Right kidney (tissue), 1 donor: ENCODE data around the gene APOO.

Experiments
- DNase-seq: peaks from one replicate; pipeline ENCODE4 v3.0.0-alpha.2; 2016

The APOO gene

GRCh38 chrX:23819385-23820234 lies 88.1 kb downstream of the APOO start:
- DNase-seq: no peak

DNA sequence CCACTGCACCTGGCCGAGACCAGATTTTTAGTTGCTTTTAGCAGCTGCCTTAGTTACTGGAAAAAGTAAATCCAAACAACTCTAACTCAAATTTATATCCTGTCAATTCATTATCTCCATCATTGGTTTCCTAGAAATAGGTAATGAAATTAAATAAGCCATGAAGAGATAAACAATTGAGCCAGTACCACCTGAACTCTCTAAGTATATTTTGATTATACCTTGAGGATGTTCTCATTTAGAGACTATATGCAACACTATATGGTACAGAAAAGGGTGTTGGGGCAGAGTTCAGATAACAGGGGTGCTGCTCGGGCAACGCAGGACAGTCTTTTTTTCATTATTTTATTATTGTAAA lies 89.8 kb downstream of the APOO start:
- no peak for DNase-seq

DNA sequence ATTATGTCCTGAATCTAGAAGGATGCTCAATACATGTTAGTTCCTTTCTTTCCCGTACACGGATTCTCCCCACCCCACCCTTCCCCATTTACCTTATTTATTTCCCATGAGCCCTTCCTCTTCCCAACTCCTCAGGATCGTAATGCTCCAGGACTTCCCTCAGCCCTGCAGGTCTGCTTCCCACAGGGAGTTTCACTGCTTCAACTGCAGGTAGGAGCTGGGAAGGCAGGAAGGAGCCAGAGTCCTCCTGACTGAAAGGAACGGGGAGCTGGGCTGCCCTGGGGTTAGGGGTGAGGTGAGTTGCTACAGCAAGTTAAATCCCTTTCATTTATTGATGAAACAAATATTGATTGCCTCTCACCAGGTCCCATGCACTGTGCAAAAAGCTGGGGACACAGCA lies 91.6 kb downstream of the APOO start:
- no peak for DNase-seq

- no peak for DNase-seq
These were observed 92.4 kb downstream of the APOO start for GRCh38 chrX:23815376-23815775.

DNA sequence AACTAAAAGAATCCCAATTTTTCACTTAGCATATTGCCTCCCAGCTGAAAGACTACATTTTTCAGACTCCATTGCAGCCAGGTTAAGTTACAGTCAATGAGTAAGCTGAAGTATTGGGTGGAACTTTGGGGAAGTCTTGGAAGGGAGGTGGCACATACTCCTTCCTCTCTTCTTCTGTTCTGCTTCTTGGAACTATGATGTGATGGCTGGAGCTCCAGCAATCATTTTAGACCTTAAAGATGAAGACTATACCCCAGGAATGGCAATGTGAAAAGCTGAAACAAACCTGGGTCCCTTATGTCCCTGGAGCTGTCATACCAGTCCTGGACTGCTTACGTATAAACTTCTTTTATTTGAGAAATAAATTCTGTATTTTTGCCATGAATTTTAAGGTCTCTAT lies 93.9 kb downstream of the APOO start:
- DNase-seq: no peak

DNA sequence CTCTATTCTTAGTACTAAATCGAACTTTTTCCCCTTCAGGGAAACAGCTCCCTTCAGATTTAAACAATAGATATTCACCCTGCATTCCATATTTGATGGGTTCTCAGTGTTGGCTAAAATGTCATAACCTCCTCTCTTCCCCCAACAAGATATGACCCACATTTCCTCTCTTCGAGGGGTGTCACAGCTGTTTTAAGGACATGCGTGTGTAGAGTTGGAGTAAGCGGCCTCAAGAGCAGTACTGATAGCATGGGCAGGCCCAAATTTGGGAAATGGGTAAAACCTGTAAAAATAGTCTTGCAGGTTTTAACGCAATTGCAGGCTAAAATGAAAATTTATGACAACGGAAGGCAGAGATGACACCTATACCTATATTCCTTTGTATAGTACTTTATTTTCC lies 96.1 kb downstream of the APOO start:
- DNase-seq: no peak

- DNase-seq: no peak
These were observed 96.6 kb downstream of the APOO start for GRCh38 chrX:23811108-23811651.

GRCh38 chrX:23810279-23810678 lies 97.5 kb downstream of the APOO start:
- DNase-seq: no peak

DNA sequence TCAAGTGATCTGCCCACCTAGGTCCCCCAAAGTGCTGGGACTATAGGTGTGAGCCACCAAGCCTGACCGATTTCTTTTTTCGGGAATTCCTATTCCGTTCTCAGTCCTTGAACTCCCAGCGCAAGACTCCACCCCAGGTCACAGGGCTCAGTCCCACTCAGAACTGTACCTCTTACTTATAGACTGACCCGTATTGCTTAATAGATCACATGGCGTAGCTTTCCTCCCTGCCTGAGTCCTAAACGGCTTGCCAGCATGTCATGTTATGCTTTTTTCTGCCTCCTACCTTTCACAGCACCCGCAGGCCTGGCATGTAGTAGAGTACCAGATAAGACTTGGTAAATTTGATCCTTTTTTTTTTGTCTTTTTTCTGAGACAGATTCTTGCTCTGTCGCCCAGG lies 102.3 kb downstream of the APOO start:
- DNase-seq: no peak

DNA sequence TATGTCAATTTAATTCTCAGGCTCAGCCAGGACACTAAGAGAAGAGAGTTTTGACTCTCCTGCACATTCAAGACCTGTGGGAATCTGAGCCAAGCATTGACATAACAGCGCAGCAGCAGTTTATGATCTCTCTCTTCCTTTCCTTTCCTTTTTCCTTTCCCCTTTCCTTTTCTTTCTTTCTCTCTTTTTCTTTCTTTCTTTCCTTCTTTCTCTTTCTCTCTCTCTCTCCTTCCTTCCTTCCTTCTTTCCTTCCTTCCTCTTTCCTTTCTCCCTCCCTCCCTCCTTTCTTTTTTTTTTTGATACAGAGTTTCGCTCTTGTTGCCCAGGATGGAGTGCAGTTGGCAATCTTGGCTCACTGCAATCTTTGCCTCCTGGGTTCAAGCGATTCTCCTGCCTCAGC lies 103.2 kb downstream of the APOO start:
- DNase-seq: no peak

DNA sequence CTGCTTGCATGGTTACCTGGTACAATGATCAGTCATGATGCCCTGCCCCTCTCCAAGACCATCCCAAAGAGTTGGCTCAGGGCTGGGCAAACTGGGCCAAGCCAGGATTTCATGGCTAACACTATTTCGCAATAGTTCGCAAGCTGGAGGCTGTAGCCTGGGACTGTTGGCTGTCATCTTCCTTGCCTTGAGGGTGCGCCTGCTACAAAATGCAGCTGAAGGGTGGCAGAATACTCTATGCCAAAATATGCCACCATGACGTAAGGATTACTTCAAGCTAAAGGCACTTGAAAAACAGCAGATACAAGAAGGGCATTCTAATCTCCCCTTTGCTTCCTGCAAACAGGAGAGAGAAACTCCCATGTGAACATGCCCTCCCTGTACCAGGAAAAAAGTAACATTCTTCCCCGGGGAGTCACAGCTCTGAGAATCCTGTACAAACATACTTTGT lies 103.8 kb downstream of the APOO start:
- no peak for DNase-seq

GRCh38 chrX:23802431-23802830 lies 105.3 kb downstream of the APOO start:
- DNase-seq: no peak

DNA sequence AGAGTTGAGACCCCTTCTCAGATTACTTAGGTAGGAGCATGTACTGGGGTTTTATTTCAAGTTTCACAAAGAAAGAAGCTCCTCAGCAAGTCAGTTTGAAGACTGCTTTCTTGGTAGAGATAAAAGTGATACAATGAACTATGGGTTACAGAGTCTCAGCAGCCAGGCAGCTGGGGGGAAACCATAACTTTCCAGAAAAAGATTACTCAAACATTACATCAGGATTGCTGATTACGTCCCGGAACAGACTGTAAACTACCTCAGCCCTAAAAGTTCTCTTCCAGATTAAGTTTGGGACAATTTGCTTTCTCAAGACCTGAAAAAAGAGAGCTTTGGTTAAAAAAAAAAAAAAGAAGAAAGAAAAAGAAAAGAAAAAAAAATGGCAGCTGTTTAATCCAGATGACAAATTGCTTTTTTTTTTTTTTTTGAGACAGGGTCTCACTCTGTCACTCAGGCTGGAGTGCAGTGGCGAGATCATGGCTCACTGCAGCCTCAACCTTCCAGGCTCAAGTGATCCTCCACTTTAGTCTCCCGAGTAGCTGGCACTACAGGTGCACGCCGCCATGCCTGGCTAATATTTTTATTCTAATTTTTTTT lies 108.2 kb downstream of the APOO start:
- no peak for DNase-seq

DNA sequence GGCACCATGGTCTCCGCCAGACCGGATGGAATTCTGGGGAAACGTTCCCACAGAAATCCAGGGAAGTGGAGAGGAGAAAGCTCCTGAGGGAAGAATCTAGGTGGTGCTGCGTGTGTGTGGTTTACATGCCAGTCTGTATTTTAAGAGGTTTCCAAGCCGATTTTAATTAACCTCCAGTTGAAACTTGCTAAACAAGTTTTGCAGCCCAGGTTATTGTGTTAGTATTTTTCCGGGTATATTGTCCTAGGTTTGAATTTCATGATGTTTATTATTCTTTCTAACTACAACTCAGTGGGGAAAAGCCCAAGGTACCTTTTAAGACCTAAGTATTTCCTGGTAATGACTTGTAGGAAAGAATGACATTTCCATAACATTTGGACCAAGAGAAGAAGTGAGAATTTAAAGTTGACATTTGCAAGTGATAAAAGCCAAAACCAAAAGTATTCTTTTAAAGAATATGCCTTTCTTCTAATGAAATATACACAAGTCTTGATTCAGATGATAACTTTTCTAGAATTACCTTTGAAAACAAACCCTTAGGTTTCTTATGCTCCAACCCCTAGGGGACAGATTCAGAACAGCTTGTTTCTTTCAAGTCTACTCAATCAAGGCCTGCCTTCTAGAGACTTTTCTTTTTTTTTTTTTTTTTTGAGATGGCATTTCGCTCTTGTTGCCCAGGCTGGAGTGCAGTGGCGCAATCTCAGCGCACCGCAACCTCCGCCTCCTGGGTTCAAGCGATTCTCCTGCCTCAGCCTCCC lies 110.2 kb downstream of the APOO start:
- DNase-seq: no peak

- no peak for DNase-seq
These were observed 112.5 kb downstream of the APOO start for GRCh38 chrX:23795221-23795620.

DNA sequence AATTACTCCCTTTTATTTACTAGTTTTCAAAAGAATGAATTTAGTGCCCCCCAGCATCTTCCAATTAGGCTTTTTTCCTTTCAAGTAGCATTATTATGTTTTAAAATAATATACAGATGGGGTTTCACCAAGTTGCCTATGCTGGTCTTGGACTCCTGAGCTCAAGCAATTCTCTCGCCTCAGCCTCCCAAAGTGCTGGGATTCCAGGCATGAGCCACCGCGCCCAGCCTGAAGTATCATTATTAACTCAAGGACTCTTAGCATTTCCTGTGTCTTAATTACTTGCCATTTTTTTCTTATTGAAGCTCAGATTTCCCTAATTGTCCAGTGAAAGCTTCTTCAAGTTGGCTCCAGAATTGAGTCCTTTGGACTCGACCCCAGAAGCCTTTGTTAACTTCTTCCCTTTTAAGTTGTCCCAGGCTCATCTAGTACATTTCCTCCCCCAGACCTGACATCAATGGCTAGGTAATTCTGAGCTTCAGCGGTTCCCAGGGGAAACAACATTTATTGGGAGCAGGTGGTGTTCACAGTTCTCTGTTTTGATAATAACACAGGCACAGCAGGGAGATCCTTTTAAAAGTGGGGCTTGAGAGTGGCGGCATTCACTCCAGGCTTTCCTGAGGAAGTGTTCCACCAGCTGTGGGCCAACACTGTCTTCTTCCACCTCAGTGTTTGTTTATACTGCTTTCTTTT lies 114.7 kb downstream of the APOO start:
- no peak for DNase-seq

- peak; percentile 41 for DNase-seq
These were observed 117.6 kb downstream of the APOO start for GRCh38 chrX:23790155-23790497.

DNA sequence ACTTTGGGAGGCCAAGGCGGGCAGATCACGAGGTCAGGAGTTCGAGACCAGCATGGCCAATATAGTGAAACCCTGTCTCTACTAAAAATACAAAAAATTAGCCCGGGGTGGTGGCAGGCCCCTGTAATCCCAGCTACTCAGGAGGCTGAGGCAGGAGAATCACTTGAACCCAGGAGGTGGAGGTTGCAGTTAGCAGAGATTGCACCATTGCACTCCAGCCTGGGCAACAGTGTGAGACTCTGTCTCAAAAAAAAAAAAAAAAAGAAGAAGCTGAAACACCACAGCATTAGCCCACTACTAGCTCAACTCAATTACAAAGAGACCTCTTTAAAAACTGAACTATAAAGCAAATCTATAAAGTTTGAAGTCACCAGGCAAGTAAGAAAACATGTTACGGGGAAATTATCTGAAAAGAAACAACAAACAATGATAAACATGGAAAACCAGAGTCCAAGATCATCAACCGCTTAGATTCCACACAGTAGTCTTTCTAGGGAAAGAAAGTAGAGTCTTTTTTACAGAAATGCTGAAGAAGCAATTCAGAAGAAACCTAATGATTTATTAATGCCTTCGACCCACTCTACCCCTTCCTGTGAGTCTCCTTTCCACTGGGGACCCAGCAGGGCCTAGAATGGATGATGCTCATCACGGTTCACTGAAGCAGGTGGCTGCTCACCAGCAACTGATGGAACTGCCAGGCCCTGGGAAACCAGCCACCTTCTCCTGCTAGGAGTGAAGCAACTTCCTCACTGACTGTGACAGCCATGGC lies 118.2 kb downstream of the APOO start:
- no peak for DNase-seq

- DNase-seq: no peak
These were observed 118.8 kb downstream of the APOO start for GRCh38 chrX:23788946-23789345.

DNA sequence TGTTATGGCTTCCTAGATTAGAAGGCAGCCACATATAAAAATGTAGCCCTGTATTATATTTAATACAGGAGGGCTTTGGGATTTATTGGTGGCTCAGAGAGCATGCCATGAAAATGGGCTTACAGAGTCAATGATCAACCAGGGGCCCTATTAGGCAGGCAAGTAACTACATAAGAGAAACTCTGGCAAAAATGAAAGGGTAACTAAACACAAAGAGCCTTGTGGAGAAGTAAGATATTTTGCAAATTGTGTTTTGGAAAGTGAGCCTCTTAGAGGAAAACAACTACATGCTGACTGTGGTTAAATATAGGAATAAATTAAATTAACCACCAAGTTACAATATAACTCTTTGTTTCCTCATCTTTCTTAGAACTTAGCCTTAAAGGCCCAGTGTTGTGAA lies 119.2 kb downstream of the APOO start:
- DNase-seq: no peak

- no peak for DNase-seq
These were observed 120.0 kb downstream of the APOO start for GRCh38 chrX:23787745-23788118.

GRCh38 chrX:23786268-23786815 lies 121.4 kb downstream of the APOO start:
- DNase-seq: no peak
